ENCODE measurements around the gene MPPED2. TPM values are rescaled to one million over a fixed set of nuclear protein-coding genes. Genes with fewer than 3 reads are reported as not detected.

Gene MPPED2
- total RNA-seq, 2 donors from 2014 or later, result 1.6 to 3.1 TPM

GRCh38 chr11:30585125-30585891, 845 bp downstream of the MPPED2 start:
- 1% methylated on average over 25 to 74 of the region's 74 CpGs for WGBS, 2 donors
- peak; percentile 35 to 52 (median 40) for DNase-seq

GRCh38 chr11:30583476-30584280, 2.5 kb downstream of the MPPED2 start:
- ATAC-seq (no peak), DNase-seq (peak; percentile 7 to 25 (median 14))
- peaks cover 13% of the 10 kb centered on the region for H3K4me1 ChIP-seq
- 17 to 31% methylated on average over 26 to 29 of the region's 29 CpGs for WGBS, 2 donors
- no peaks in the 10 kb centered on the region for H3K36me3 ChIP-seq (replicated peaks in 1 of 2; ENCODE audit: insufficient read depth in 1 of 2, low read depth in 2 of 2)
- TF ChIP-seq CTCF (IDR thresholded peaks at IDR 0.05), result no peak
- TF ChIP-seq POLR2A (IDR thresholded peaks at IDR 0.05), result no peak
- intact Hi-C loops (cut with DNase I), result no loop called here
- H3K27ac ChIP-seq, result peak overlapping the region in 3 of 4 donors; percentile 74 to 90 (median 81)
- H3K9me3 ChIP-seq, result no peaks in the 10 kb centered on the region
- no peaks in the 10 kb centered on the region for H3K27me3 ChIP-seq
- H3K4me3 ChIP-seq, result no peak overlapping the region

More at GRCh38 chr11:30585125-30585891, 845 bp downstream of the MPPED2 start:
- Histone ChIP-seq H3K27me3 (no peaks in the 10 kb centered on the region), H3K27ac (peak overlapping the region in 3 of 4 donors; percentile 74 to 90 (median 81)), H3K4me1 (peaks cover 13% of the 10 kb centered on the region), H3K36me3 (replicated peaks in 1 of 2; ENCODE audit: insufficient read depth in 1 of 2, low read depth in 2 of 2) (no peaks in the 10 kb centered on the region), H3K4me3 (peak overlapping the region; percentile 21 to 69), H3K9me3 (no peaks in the 10 kb centered on the region)
- no peak for TF ChIP-seq CTCF (IDR thresholded peaks at IDR 0.05)
- no peak for TF ChIP-seq POLR2A (IDR thresholded peaks at IDR 0.05)
- intact Hi-C loops (cut with DNase I), result no loop called here
- ATAC-seq, result peak; percentile 61

- Histone ChIP-seq H3K27me3 (no peaks in the 10 kb centered on the region), H3K4me3 (no peak overlapping the region), H3K36me3 (replicated peaks in 1 of 2; ENCODE audit: insufficient read depth in 1 of 2, low read depth in 2 of 2) (no peaks in the 10 kb centered on the region), H3K27ac (no peak overlapping the region), H3K4me1 (peaks cover 13% of the 10 kb centered on the region), H3K9me3 (no peaks in the 10 kb centered on the region)
- TF ChIP-seq POLR2A (IDR thresholded peaks at IDR 0.05) (no peak), CTCF (IDR thresholded peaks at IDR 0.05) (no peak)
- DNase-seq (no peak), ATAC-seq (no peak)
- intact Hi-C loops (cut with DNase I), result no loop called here
- WGBS, 2 donors, result 82 to 86% methylated on average over 4 of the region's 4 CpGs
Observed at GRCh38 chr11:30582726-30583125, 3.4 kb downstream of the MPPED2 start.

GRCh38 chr11:30581675-30582074, 4.5 kb downstream of the MPPED2 start:
- 81 to 83% methylated on average over 3 of the region's 3 CpGs for WGBS, 2 donors
- H3K4me1 ChIP-seq, result peaks cover 12% of the 10 kb centered on the region
- DNase-seq, result no peak
- no peaks in the 10 kb centered on the region for H3K9me3 ChIP-seq
- H3K4me3 ChIP-seq, result no peak overlapping the region
- intact Hi-C loops (cut with DNase I), result no loop called here
- no peaks in the 10 kb centered on the region for H3K27me3 ChIP-seq
- ATAC-seq, result no peak
- no peak for TF ChIP-seq POLR2A (IDR thresholded peaks at IDR 0.05)
- TF ChIP-seq CTCF (IDR thresholded peaks at IDR 0.05), result no peak
- H3K27ac ChIP-seq, result no peak overlapping the region
- no peaks in the 10 kb centered on the region for H3K36me3 ChIP-seq (replicated peaks in 1 of 2; ENCODE audit: insufficient read depth in 1 of 2, low read depth in 2 of 2)
